Metanephros (tissue), 1 donor: ENCODE results near the gene DNAH9. TPM values are rescaled to one million over a fixed set of nuclear protein-coding genes. Genes with fewer than 3 reads are reported as not detected.

Source experiments
- total RNA-seq: library from RNA; depleted of rRNA; stranded (reverse); fragments of >200 nt; gene quantifications from one replicate; pipeline ENCODE4 v1.2.3, GENCODE V29; 2014

The DNAH9 gene, protein sequence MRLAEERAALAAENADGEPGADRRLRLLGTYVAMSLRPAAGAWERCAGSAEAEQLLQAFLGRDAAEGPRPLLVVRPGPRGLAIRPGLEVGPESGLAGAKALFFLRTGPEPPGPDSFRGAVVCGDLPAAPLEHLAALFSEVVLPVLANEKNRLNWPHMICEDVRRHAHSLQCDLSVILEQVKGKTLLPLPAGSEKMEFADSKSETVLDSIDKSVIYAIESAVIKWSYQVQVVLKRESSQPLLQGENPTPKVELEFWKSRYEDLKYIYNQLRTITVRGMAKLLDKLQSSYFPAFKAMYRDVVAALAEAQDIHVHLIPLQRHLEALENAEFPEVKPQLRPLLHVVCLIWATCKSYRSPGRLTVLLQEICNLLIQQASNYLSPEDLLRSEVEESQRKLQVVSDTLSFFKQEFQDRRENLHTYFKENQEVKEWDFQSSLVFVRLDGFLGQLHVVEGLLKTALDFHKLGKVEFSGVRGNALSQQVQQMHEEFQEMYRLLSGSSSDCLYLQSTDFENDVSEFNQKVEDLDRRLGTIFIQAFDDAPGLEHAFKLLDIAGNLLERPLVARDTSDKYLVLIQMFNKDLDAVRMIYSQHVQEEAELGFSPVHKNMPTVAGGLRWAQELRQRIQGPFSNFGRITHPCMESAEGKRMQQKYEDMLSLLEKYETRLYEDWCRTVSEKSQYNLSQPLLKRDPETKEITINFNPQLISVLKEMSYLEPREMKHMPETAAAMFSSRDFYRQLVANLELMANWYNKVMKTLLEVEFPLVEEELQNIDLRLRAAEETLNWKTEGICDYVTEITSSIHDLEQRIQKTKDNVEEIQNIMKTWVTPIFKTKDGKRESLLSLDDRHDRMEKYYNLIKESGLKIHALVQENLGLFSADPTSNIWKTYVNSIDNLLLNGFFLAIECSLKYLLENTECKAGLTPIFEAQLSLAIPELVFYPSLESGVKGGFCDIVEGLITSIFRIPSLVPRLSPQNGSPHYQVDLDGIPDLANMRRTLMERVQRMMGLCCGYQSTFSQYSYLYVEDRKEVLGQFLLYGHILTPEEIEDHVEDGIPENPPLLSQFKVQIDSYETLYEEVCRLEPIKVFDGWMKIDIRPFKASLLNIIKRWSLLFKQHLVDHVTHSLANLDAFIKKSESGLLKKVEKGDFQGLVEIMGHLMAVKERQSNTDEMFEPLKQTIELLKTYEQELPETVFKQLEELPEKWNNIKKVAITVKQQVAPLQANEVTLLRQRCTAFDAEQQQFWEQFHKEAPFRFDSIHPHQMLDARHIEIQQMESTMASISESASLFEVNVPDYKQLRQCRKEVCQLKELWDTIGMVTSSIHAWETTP (N-terminal part only)
- 3.6 TPM for total RNA-seq

DNA sequence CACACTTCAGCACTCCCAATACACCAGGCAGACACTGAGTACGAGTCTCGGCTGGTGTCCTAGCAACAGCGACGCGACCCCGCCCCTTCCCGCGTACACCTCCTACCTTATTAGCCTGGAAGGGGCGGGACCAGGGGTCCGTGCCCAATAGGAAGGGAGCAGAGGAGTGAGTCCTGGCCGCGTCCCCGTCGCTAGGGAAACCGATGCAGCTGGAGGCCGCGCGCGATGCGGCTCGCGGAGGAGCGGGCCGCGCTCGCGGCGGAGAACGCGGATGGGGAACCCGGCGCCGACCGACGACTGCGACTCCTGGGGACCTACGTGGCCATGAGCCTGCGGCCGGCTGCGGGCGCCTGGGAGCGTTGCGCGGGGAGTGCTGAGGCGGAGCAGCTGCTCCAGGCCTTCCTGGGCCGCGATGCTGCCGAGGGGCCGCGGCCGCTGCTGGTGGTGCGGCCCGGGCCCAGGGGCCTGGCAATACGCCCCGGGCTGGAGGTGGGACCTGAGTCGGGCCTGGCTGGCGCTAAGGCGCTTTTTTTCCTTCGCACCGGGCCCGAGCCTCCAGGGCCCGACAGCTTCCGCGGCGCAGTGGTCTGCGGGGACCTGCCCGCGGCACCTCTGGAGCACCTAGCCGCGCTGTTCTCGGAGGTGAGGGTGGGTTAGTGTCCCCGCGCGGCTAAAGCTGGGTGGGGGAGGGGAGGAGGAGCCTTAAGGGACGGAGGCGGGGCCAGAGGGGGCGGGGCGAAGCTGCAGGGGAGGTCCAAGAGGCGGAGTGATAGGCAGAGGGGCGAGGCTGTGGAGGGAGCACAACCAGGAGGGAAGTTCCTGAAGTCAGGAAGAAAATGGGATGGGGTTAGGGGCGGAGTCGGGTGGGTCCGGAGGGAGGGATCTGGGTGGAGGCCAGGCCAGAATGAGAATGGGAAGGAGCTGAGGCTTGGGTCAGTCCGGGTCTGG lies at the start of gene DNAH9:
TSS of gene DNAH9 (plus strand) at position 197 of the 948 bp plus-strand sequence. CDS start at position 226, 29 bp downstream.

DNA sequence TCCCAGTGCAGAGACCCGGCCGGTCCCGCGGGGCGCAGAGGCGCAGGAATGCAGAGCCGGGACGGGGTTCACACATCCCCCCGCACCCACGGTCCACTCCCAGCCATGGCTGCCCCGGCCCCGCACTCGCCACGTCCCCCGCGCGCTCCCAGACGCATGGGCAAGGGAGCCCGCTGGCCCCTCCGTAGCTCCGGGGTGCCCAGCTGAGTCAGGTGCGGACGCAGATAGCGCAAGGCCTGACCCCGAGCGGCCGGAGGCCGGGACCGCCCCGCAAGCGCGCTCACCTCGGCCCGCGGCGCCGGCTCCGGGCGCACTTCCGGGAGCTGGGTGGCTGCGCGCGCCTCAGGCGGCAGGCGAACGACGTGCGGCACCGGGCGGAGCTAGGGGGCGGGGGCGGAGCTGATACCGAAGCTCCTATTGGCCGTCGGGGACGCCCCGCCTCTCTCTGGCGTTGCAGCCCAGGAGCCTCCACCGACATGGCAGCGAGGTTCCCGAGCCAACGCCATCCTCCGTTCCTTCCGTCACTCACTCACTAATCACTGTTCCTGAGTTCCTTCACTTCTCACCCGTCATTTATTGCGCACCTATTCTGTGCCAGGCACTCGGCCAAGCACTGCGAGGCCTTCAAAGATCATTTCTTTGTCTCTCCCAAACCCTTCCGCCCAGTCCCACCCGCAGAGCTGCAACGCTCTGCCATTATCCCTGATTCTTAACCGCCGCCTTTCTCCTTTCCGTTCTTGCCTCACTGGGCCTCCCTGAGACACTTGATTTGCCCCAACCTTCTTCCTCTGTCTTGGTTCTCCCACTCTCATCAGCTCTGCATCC lies 399.1 kb downstream of the DNAH9 start, which contains the start of gene ZNF18:
TSS of gene ZNF18 (minus strand) at position 329 of the 825 bp plus-strand sequence. CDS start 4,646 bp downstream, outside the sequence.

